Small intestine (tissue), 7 donors: ENCODE data around the gene PTS. TPM values are rescaled to one million over a fixed set of nuclear protein-coding genes. Genes with fewer than 3 reads are reported as not detected.
"Not testable (repeated sequence)": the region's sequence is repeated elsewhere in the genome, so short reads cannot be mapped to it uniquely, and the experiment has no call there.

Source experiments
- DNase-seq, 2 donors: peaks; one replicate each; pipeline versions ENCODE4 v3.0.0 to v3.0.0-alpha.2; 2013
- FAIRE-seq: peaks from 2 replicates; lab custom pipeline; 2012; peaks lifted over from hg19 to GRCh38; lab: Jason Lieb, UNC
- H3K27ac ChIP-seq, 3 donors: one replicate each; pipeline ENCODE4 v1.5.1; 2013; ENCODE audit warnings: low read length in 2 of 3, mild to moderate bottlenecking in 2 of 3, control low read depth in 1 of 3, inconsistent platforms in 1 of 3, low read depth in 1 of 3, moderate library complexity in 1 of 3
- H3K27me3 ChIP-seq, 3 donors: one replicate each; pipeline ENCODE4 v1.6.1; 2013; ENCODE audit warnings: low read length in 3 of 3, inconsistent platforms in 1 of 3; ENCODE audit not compliant: control insufficient read depth in 3 of 3, insufficient read depth in 3 of 3
- H3K36me3 ChIP-seq, 3 donors: one replicate each; pipeline ENCODE4 v1.6.1; 2013; ENCODE audit warnings: low read length in 3 of 3, inconsistent platforms in 1 of 3, low read depth in 1 of 3, mild to moderate bottlenecking in 1 of 3, moderate library complexity in 1 of 3; ENCODE audit not compliant: control insufficient read depth in 3 of 3, insufficient read depth in 2 of 3
- H3K4me1 ChIP-seq, 3 donors: one replicate each; pipeline ENCODE4 v1.6.1; 2013; ENCODE audit warnings: low read length in 2 of 3, inconsistent platforms in 1 of 3, low read depth in 1 of 3, mild to moderate bottlenecking in 1 of 3, moderate library complexity in 1 of 3; ENCODE audit not compliant: control insufficient read depth in 3 of 3, insufficient read depth in 2 of 3
- H3K4me3 ChIP-seq, 3 donors: one replicate each; pipeline ENCODE4 v1.5.1; 2013; ENCODE audit warnings: low read length in 3 of 3, control low read depth in 1 of 3, inconsistent platforms in 1 of 3, low read depth in 1 of 3, mild to moderate bottlenecking in 1 of 3, moderate library complexity in 1 of 3
- H3K9me3 ChIP-seq, 2 donors: one replicate each; pipeline ENCODE4 v1.6.1; 2013; ENCODE audit warnings: low read depth in 1 of 2, low read length in 1 of 2; ENCODE audit not compliant: control insufficient read depth in 2 of 2, insufficient read depth in 1 of 2
- WGBS, 3 donors: extraction: QIAGEN DNeasy Blood & Tissue Kit; methylation state at CpG; one replicate each; pipeline ENCODE4 v1.1.7; 2013; 5-methylcytosine and 5-hydroxymethylcytosine counted together
- polyA plus RNA-seq, 4 donors: library from polyadenylated mRNA; stranded (reverse) in 3 of 4; unstranded in 1 of 4; fragments of 200-250 nt in 3 of 4; fragments of 120-200 nt in 1 of 4; gene quantifications; one replicate each; pipeline versions ENCODE4 v1.2.1 to v1.2.3, GENCODE V29; 2013
- donor health status: healthy with polysubstance abuse.
- donor health status: control.
- donor health status: control.
- donor health status: Bipolar disorder and iron deficiency.
- donor health status: healthy.

The PTS gene
- polyA plus RNA-seq, 4 donors: 25.5 to 57.3 (median 38.9) TPM

GRCh38 chr11:112186304-112186703, 39.9 kb upstream of the PTS start:
- H3K9me3 ChIP-seq: no peaks in the 10 kb centered on the region
- FAIRE-seq: no peak
- no peaks in the 10 kb centered on the region for H3K36me3 ChIP-seq
- no peak for DNase-seq
- H3K4me1 ChIP-seq: no peaks in the 10 kb centered on the region
- H3K4me3 ChIP-seq: no peak overlapping the region
- H3K27ac ChIP-seq: no peak overlapping the region
- H3K27me3 ChIP-seq: no peaks in the 10 kb centered on the region

GRCh38 chr11:112195113-112195512, 31.1 kb upstream of the PTS start:
- not testable (repeated sequence) for H3K4me3 ChIP-seq, H3K4me1 ChIP-seq, H3K9me3 ChIP-seq, FAIRE-seq, H3K27ac ChIP-seq, DNase-seq, H3K27me3 ChIP-seq, H3K36me3 ChIP-seq
- 72 to 86% (median 85%) methylated on average over 11 of the region's 11 CpGs for WGBS, 3 donors

- no peak for DNase-seq
- Histone ChIP-seq H3K36me3 (no peaks in the 10 kb centered on the region), H3K9me3 (no peaks in the 10 kb centered on the region), H3K27ac (no peak overlapping the region), H3K4me1 (peaks cover 0 to 4% (median 0%) of the 10 kb centered on the region in 3 donors), H3K27me3 (no peaks in the 10 kb centered on the region), H3K4me3 (no peak overlapping the region)
- FAIRE-seq: no peak
- 31 to 47% (median 43%) methylated on average over 2 of the region's 2 CpGs for WGBS, 3 donors
Measured at GRCh38 chr11:112195951-112196351, 30.3 kb upstream of the PTS start.

- FAIRE-seq (no peak), DNase-seq (no peak)
- H3K36me3 ChIP-seq: no peaks in the 10 kb centered on the region
- H3K27ac ChIP-seq: no peak overlapping the region
- 92 to 100% (median 98%) methylated on average over 2 of the region's 2 CpGs for WGBS, 3 donors
- H3K27me3 ChIP-seq: no peaks in the 10 kb centered on the region
- H3K9me3 ChIP-seq: no peaks in the 10 kb centered on the region
- no peak overlapping the region for H3K4me3 ChIP-seq
- H3K4me1 ChIP-seq: peaks cover 0 to 4% (median 0%) of the 10 kb centered on the region in 3 donors
Measured at GRCh38 chr11:112196519-112197087, 29.6 kb upstream of the PTS start.

GRCh38 chr11:112199101-112199500, 27.1 kb upstream of the PTS start:
- H3K27me3 ChIP-seq, H3K27ac ChIP-seq, DNase-seq, H3K9me3 ChIP-seq, FAIRE-seq, H3K36me3 ChIP-seq, H3K4me1 ChIP-seq, H3K4me3 ChIP-seq: not testable (repeated sequence)
- 69 to 80% (median 74%) methylated on average over 4 of the region's 4 CpGs for WGBS, 3 donors

- no peaks in the 10 kb centered on the region for H3K36me3 ChIP-seq
- no peaks in the 10 kb centered on the region for H3K9me3 ChIP-seq
- WGBS, 3 donors: 34 to 51% (median 38%) methylated on average over 2 of the region's 2 CpGs
- no peak overlapping the region for H3K4me3 ChIP-seq
- peaks cover 0 to 4% (median 0%) of the 10 kb centered on the region in 3 donors for H3K4me1 ChIP-seq
- no peak overlapping the region for H3K27ac ChIP-seq
- FAIRE-seq (no peak), DNase-seq (no peak)
- H3K27me3 ChIP-seq: no peaks in the 10 kb centered on the region
Measured at GRCh38 chr11:112200252-112200651, 26.0 kb upstream of the PTS start.

- H3K27ac ChIP-seq: no peak overlapping the region
- H3K36me3 ChIP-seq: peaks cover 0 to 3% (median 0%) of the 10 kb centered on the region in 3 donors
- no peaks in the 10 kb centered on the region for H3K27me3 ChIP-seq
- WGBS, 3 donors: 93 to 97% (median 95%) methylated on average over 22 to 23 of the region's 23 CpGs
- H3K4me3 ChIP-seq: no peak overlapping the region
- DNase-seq (no peak), FAIRE-seq (no peak)
- no peaks in the 10 kb centered on the region for H3K4me1 ChIP-seq
- H3K9me3 ChIP-seq: no peaks in the 10 kb centered on the region
Measured at GRCh38 chr11:112206071-112206470, 20.2 kb upstream of the PTS start.

GRCh38 chr11:112210890-112211289, 15.3 kb upstream of the PTS start:
- Histone ChIP-seq H3K4me1 (no peaks in the 10 kb centered on the region), H3K4me3 (no peak overlapping the region), H3K27ac (no peak overlapping the region), H3K9me3 (no peaks in the 10 kb centered on the region), H3K27me3 (no peaks in the 10 kb centered on the region), H3K36me3 (peaks cover 0 to 3% (median 0%) of the 10 kb centered on the region in 3 donors)
- WGBS, 3 donors: 77 to 84% (median 80%) methylated on average over 1 of the region's 1 CpG
- FAIRE-seq (no peak), DNase-seq (no peak)

GRCh38 chr11:112211536-112211935, 14.7 kb upstream of the PTS start:
- FAIRE-seq (no peak), DNase-seq (no peak)
- Histone ChIP-seq H3K9me3 (no peaks in the 10 kb centered on the region), H3K27ac (no peak overlapping the region), H3K4me1 (no peaks in the 10 kb centered on the region), H3K36me3 (no peaks in the 10 kb centered on the region), H3K4me3 (no peak overlapping the region), H3K27me3 (no peaks in the 10 kb centered on the region)
- 39 to 58% (median 47%) methylated on average over 2 of the region's 2 CpGs for WGBS, 3 donors
